Putamen (tissue), 1 donor: ENCODE data around the gene NWD2.
"Not testable (repeated sequence)": the region's sequence is repeated elsewhere in the genome, so short reads cannot be mapped to it uniquely, and the experiment has no call there.

Source experiments
- DNase-seq: peaks from one replicate; pipeline ENCODE4 v3.0.0-alpha.2; 2016; ENCODE audit warnings: low spot score

The NWD2 gene

DNA sequence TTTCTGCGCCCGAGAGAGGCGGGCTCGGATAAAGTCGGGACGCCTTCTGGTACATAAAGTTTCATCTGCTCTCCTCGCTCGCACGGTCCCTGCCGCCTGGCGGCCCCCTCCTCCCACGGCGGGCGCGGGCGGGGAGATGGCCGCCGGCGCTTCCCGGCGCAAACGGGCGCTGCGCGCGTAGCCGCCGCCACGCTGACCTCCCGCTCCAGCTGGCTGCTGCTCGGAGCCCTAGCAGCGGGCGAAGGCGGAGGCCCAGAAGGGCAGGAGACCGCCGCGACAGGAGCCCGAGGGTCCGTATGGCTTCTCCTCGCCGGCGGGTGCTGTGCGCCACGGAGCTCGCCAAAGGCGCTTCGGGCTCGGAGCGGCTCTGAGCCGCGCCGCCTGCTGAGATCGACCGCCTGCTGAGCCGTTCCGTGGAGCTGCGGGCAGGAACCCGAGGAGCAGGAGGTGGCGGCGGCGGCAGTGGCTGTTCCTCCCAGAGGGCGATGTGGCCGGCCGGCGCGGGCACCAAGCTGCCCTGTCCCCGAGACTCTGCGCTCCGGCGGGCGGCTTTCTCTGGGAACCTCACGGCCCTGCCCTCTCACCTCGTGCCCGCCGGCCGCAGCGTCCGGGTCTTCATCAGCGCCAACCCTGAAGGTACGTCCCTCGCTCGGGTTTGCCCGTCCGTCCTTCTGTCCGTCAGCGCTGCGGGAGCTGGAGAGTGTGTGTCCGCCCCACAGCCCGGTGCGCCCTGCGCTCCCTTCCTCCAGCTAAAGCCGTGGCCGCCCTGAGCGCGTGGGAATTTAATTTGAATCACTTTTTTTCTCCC is at the start of gene NWD2:
Gene NWD2, plus strand, starts transcription at position 161 of the 808 bp plus-strand sequence. Its CDS starts 325 bp downstream, at position 486.
- no peak for DNase-seq

- DNase-seq = no peak
Observed at GRCh38 chr4:37197899-37198298, 46.6 kb upstream of the NWD2 start.

DNA sequence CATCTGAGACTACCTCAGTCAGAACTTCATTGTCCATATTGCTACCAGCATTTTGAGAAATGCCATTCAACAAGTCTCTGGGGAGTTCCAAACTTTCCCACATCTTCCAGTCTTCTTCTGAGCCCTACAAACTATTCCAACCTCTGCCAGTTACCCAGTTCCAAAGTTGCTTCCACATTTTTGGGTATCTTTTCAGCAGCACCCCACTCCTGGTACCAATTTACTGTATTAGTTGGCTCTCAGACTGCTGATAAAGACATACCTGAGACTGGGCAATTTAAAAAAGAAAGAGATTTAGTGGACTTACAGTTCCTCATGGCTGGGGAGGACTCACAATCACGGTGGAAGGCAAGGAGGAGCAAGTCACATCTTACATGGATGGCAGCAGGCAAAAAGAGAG is 39.8 kb upstream of the NWD2 start:
- DNase-seq = not testable (repeated sequence)

- no peak for DNase-seq
Observed at GRCh38 chr4:37216209-37216608, 28.3 kb upstream of the NWD2 start.

DNA sequence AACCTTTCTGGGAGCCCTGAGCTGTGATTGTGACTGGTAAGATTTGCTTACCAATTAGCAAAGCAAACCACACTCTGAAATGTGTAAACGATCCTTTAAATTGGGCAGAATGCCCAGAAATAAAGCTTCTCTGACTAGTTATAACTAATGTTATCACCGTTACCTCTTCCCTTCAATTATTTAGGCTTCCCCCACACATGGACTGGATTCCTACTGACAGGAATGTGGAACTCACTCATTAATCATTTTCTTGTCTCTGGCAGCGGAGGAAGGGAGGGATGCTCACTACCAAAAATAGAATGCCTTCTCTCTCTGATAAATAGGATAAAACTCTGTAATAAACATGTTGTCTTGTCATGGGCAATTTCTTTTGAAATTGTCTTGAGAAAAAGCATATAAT is 25.3 kb upstream of the NWD2 start:
- no peak for DNase-seq

DNA sequence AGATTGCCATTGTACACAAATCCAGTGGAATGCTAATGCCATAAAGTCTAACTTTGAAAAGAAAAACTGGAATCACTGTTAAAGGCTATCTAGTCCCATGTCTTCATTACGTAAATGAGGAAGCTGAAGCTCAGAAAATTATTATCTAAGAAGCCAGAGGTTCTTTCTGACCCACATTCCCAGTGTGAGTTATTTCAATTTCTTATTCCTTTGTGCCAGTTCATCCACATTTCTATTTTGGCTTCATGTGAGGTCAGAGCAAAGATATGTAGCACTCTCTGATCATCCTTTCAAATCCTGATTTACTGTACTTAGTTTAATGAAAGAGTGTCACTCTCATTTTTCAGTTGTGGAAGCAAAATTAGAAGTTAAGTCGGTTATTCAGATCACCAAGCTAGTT is 24.6 kb upstream of the NWD2 start:
- DNase-seq = no peak

- no peak for DNase-seq
Observed at GRCh38 chr4:37220685-37221084, 23.9 kb upstream of the NWD2 start.

DNA sequence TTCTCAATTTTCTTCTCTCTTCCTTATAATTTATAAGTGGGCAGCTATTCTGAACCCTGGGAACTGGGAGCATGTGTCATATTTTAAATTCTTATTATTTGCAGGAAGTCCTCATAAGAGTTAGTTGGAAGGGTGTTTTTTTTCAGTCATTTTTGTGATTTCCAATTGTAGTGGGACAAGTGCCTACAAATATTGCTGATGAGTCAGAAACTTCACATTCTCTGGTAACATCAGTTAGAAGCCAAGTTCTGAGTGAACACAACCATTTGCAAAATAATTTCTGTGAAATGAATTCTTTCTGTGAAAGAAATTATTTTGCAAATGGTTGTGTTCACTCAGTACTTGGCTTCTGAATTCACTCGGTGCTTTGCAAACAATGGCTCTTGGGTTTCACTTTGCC is 20.8 kb upstream of the NWD2 start:
- DNase-seq = no peak

- DNase-seq = no peak
Observed at GRCh38 chr4:37224854-37225253, 19.7 kb upstream of the NWD2 start.

DNA sequence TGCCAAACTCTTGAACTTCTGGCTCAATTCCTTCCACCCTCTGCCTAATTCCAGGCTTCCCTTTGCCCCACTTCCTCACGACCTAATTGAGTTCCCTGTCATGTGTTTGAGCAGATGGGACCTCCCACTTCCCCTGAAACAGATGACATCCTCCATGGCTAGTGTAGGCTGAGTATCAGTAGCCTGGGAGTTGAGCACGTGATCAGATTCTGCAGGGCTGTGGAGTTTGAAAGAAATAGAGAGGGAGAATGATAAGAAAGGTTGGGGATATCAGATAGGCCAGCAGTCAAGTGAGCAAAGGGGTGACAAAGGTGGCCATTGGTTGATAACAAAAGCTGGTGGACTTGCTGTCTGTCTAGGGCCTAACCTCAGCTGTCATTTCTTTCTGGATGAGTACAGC is 18.8 kb upstream of the NWD2 start:
- DNase-seq = no peak

GRCh38 chr4:37232315-37232714 is 12.2 kb upstream of the NWD2 start:
- no peak for DNase-seq

- DNase-seq = no peak
Observed at GRCh38 chr4:37236165-37236564, 8.4 kb upstream of the NWD2 start.

GRCh38 chr4:37241647-37242046 is 2.9 kb upstream of the NWD2 start:
- DNase-seq = no peak

- DNase-seq = no peak
Observed at GRCh38 chr4:37243051-37243450, 1.5 kb upstream of the NWD2 start.

GRCh38 chr4:37243722-37244582 is 591 bp upstream of the NWD2 start:
- DNase-seq = no peak

GRCh38 chr4:37245391-37245954 is 930 bp downstream of the NWD2 start:
- no peak for DNase-seq

DNA sequence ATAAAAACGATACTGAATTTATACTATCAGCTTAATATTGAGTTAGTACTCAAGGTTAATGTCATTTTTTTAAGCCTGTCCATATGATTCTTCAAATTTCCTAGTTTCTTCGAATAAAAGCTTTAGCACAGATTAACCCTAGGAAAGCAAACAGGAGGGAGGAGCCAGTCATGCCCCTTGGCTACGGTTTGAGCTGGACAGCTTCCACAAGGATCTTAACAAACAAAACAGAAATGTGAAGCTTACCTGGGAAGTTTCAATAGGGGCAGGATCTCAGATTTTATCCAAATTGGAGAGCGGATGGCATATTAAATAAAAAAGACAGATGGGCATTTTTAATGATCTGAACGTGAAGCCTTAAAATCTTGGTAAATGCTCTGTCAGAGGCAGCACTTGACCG is 2.3 kb downstream of the NWD2 start:
- DNase-seq = no peak

DNA sequence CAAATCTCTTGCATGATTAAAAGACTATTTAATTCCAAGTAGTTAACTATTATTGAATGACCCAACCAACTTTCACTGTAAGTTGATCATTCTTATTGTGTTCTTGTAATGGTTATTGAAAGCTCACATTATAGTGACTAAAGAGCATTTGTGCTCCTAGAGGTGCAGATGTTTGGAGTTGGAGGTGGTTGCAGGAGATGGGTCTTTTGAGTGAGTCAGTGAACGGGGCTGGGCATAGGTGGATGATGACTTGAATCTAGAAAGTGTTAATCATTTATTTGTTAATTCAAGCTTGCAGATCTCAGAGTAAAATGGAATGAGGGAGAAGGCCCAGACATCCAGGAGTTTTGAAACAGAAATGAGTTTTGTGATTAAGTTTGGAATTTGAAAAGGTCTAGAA is 13.7 kb downstream of the NWD2 start:
- no peak for DNase-seq

DNA sequence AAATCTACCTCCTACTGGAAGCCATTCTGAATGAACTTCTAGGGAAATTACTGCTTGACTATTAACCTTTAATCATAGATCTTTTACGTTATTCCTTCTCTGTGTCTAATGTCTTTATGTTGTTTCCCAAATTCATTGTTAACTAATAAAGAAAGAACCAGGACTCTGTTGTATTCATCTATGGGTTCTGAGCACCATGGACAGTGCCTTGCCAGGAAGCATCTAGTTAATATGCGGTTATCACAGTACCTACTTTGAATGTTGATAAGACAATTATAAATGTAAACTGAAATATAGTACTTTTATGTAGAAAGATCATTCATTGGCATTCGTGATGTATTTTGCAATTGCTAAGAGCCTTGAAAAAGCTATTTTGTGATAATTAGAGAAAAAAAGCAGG is 23.8 kb downstream of the NWD2 start:
- no peak for DNase-seq

DNA sequence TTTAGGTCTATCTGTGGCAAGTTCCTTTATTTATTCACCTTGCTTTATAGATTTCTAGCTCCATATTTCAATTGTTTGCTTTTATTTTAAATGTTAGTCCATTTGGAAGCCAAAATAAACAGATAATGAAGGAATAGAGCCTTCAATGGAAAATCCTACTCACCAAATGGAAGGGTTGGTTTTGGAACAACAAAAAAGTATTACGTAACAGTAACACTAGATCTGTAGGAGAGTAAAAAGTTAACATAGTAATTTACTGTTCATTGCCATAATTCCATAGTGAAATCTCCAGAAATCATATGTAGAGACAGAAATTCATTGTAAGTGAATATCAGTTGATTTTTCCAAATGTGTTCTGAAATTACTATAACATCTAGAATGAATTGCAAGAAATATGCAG is 34.6 kb downstream of the NWD2 start:
- no peak for DNase-seq

DNA sequence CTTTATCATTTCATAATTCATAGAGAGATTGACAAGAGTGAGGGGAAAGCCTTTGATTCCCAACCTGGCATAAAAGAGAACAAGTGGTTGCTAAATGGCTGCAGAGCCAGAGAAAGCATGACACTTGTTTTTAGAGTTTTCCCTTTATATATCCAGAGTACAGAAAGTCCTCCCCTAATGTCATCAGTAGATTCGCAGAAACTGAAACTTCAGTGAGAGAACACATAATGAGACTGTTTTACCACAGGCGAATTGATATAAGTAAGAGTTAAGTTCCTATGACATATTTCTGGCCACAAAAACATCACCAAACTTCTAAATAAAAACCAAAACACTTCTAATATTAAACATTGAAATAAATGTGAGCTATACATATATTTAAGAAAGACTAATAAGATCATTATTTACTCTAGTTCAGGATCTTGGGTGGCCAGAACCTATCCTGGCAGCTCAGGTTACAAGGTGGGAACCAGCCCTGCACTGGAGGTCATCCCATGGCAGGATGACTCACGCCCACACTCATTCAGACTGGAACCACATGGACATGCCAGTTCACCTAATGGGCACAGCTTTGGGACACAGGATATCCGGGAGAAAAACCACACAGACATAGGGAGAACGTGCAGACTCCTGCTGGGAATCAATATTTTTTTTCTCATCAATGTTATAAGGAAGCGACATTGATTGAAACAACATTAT is 35.5 kb downstream of the NWD2 start:
- no peak for DNase-seq

GRCh38 chr4:37299468-37299867 is 54.9 kb downstream of the NWD2 start:
- no peak for DNase-seq
